Measurements from ENCODE around the gene EML6. TPM values are rescaled to one million over a fixed set of nuclear protein-coding genes. Genes with fewer than 3 reads are reported as not detected.

EML6 gene
- total RNA-seq, 1 donor, result 0.73 TPM

DNA sequence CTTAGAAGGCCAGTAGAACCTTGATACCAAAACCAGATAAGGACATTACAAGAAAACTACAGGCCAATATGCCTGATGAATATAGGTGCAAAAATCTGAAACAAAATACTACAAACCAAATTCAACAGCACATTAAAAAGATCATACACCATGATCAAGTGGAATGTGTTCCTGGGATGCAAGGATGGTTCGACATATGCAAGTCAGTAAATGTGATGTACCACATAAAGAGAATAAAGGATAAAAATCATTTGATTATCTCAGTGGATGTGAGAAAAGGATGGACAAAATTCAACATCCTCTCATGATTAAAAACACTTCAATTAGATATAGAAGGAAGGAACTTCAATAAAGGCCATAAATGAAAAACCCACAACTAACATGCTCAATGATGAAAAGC is 197.2 kb downstream of the EML6 start:
- Histone ChIP-seq H3K9me3 (ENCODE audit: low read depth, low read length) (peaks cover 16% of the 10 kb centered on the region), H3K27me3 (ENCODE audit: insufficient read depth, low read length) (peaks cover 7% of the 10 kb centered on the region), H3K4me1 (ENCODE audit: insufficient read depth, low read length) (no peaks in the 10 kb centered on the region), H3K4me3 (ENCODE audit: low read length) (no peak overlapping the region)

- Histone ChIP-seq H3K4me3 (ENCODE audit: low read length) (no peak overlapping the region), H3K9me3 (ENCODE audit: low read depth, low read length) (peaks cover 16% of the 10 kb centered on the region), H3K27me3 (ENCODE audit: insufficient read depth, low read length) (peaks cover 7% of the 10 kb centered on the region), H3K4me1 (ENCODE audit: insufficient read depth, low read length) (no peaks in the 10 kb centered on the region)
These were observed 200.7 kb downstream of the EML6 start for GRCh38 chr2:54924121-54924520.

- H3K4me3 ChIP-seq (ENCODE audit: low read length), result no peak overlapping the region
- H3K9me3 ChIP-seq (ENCODE audit: low read depth, low read length), result peaks cover 16% of the 10 kb centered on the region
- no peaks in the 10 kb centered on the region for H3K4me1 ChIP-seq (ENCODE audit: insufficient read depth, low read length)
- peaks cover 7% of the 10 kb centered on the region for H3K27me3 ChIP-seq (ENCODE audit: insufficient read depth, low read length)
These were observed 201.6 kb downstream of the EML6 start for GRCh38 chr2:54925022-54925421.

DNA sequence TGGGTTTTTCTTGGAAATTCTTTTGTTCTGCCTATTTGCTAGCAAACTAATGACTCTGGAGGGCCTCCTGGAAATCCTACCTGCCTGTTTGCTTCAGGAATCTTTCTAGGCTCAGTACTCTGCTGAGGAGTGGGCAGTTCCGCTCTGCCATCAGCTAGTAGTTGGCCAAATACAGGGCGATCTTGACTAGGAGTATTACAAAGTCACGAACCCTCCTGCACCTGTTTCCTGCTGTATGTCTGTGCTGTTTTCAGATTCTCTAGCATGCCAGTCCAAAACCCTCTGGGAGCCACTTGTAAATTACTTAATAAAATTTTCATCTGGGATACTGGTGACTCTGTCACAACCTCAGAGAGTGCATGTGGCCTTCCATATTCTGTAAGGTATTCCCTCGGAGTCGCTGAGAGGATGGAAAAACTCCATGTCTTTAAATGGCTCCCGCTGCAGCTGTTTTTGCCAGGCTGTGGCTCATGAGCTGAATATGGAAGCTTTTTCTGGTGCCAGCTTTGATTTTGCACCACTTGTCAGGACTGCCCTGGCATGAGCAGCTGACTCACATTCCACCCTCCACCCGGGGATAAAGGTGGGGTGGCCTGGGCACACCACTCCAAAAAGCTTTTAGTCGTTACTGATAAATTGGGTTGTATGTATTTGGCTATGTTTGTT is 203.8 kb downstream of the EML6 start:
- H3K9me3 ChIP-seq (ENCODE audit: low read depth, low read length), result no peaks in the 10 kb centered on the region
- H3K4me1 ChIP-seq (ENCODE audit: insufficient read depth, low read length), result no peaks in the 10 kb centered on the region
- H3K27me3 ChIP-seq (ENCODE audit: insufficient read depth, low read length), result no peaks in the 10 kb centered on the region
- H3K4me3 ChIP-seq (ENCODE audit: low read length), result no peak overlapping the region

- no peak overlapping the region for H3K4me3 ChIP-seq (ENCODE audit: low read length)
These were observed 204.5 kb downstream of the EML6 start for GRCh38 chr2:54927751-54928615.

DNA sequence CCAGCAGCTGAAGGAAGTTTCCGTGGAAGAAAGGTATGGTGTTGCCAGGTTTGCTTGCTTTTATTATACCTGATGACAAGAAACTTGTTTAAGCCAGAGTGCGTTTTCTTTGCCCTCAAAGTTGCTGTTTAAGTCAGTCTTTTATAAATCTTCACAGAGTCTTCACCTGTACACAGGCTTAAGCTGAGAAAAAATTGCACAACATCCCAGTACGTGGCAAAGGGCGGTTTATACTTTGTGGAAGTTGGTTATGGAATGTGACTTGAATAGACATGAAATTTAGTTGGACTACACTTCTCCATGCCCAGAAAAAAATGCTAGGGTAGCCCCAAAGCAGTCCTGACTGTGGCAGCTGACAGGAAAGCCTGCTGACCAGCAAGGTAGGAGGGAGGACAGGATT is 205.3 kb downstream of the EML6 start:
- H3K27me3 ChIP-seq (ENCODE audit: insufficient read depth, low read length), result no peaks in the 10 kb centered on the region
- H3K4me3 ChIP-seq (ENCODE audit: low read length), result no peak overlapping the region
- H3K9me3 ChIP-seq (ENCODE audit: low read depth, low read length), result no peaks in the 10 kb centered on the region
- no peaks in the 10 kb centered on the region for H3K4me1 ChIP-seq (ENCODE audit: insufficient read depth, low read length)

More at GRCh38 chr2:54927751-54928615, 204.5 kb downstream of the EML6 start:
- Histone ChIP-seq H3K4me1 (ENCODE audit: insufficient read depth, low read length) (no peaks in the 10 kb centered on the region), H3K9me3 (ENCODE audit: low read depth, low read length) (no peaks in the 10 kb centered on the region), H3K27me3 (ENCODE audit: insufficient read depth, low read length) (no peaks in the 10 kb centered on the region)

- no peaks in the 10 kb centered on the region for H3K27me3 ChIP-seq (ENCODE audit: insufficient read depth, low read length)
- no peak overlapping the region for H3K4me3 ChIP-seq (ENCODE audit: low read length)
- H3K9me3 ChIP-seq (ENCODE audit: low read depth, low read length), result no peaks in the 10 kb centered on the region
- no peaks in the 10 kb centered on the region for H3K4me1 ChIP-seq (ENCODE audit: insufficient read depth, low read length)
These were observed 208.0 kb downstream of the EML6 start for GRCh38 chr2:54931473-54931872.

- Histone ChIP-seq H3K4me1 (ENCODE audit: insufficient read depth, low read length) (no peaks in the 10 kb centered on the region), H3K27me3 (ENCODE audit: insufficient read depth, low read length) (no peaks in the 10 kb centered on the region), H3K9me3 (ENCODE audit: low read depth, low read length) (no peaks in the 10 kb centered on the region), H3K4me3 (ENCODE audit: low read length) (no peak overlapping the region)
These were observed 211.9 kb downstream of the EML6 start for GRCh38 chr2:54935389-54935788.

GRCh38 chr2:54936766-54937165 is 213.3 kb downstream of the EML6 start:
- Histone ChIP-seq H3K4me3 (ENCODE audit: low read length) (no peak overlapping the region), H3K9me3 (ENCODE audit: low read depth, low read length) (no peaks in the 10 kb centered on the region)

DNA sequence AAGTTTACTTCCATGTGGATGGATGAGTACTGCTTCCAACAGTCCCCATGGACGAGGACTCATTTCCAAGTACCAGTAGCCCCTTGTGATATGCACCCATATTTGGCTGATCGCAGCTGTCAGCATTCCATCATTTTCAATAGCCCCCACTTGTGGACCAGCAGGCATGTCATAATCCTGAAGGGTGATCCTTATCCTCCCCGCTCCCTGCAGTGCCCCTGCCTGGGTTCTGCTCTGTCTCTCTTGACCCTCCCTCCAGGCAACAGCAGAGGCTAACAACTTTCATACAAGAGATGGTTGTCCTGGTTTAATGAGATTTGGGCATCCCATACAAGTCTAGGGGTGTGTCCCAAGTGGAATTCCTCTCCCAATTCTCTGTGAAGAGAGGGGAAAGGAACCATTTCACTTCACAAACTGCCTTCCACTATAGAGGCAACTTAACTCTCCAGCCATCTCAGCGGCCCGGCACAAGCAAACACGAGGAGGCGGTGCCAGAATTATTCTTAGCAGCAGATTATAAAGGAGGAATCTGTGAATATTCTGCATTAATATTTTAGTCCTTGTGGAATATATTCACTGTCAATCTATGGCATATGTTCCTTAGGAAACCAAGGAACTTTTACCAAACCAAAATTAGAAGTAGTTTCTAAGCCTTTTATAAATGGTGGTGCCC is 216.1 kb downstream of the EML6 start:
- H3K27me3 ChIP-seq (ENCODE audit: insufficient read depth, low read length), result no peaks in the 10 kb centered on the region
- no peaks in the 10 kb centered on the region for H3K9me3 ChIP-seq (ENCODE audit: low read depth, low read length)
- peaks cover 7% of the 10 kb centered on the region for H3K4me1 ChIP-seq (ENCODE audit: insufficient read depth, low read length)
- H3K4me3 ChIP-seq (ENCODE audit: low read length), result no peak overlapping the region

More at GRCh38 chr2:54936766-54937165, 213.3 kb downstream of the EML6 start:
- H3K4me1 ChIP-seq (ENCODE audit: insufficient read depth, low read length), result no peaks in the 10 kb centered on the region
- H3K27me3 ChIP-seq (ENCODE audit: insufficient read depth, low read length), result no peaks in the 10 kb centered on the region

DNA sequence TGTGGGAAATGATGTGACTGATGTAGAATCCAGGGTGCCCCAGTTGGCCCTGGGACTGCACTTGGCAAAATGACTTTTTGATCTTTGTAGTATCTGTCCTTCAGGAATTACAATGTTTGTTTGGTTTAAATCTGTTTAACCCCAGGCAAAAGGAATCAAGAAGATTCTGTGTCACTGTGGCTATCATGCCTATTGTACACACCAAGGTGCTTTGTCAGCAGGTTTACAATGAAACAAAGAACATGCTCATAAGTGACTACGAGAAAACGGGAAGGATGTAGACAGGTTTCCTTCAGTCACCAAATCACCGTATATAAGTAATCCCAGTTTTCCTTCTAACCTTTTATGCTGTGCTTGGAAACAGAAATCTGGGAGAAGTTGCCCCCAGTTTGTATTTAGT is 217.3 kb downstream of the EML6 start:
- Histone ChIP-seq H3K27me3 (ENCODE audit: insufficient read depth, low read length) (no peaks in the 10 kb centered on the region), H3K9me3 (ENCODE audit: low read depth, low read length) (no peaks in the 10 kb centered on the region), H3K4me3 (ENCODE audit: low read length) (no peak overlapping the region), H3K4me1 (ENCODE audit: insufficient read depth, low read length) (peaks cover 10% of the 10 kb centered on the region)

DNA sequence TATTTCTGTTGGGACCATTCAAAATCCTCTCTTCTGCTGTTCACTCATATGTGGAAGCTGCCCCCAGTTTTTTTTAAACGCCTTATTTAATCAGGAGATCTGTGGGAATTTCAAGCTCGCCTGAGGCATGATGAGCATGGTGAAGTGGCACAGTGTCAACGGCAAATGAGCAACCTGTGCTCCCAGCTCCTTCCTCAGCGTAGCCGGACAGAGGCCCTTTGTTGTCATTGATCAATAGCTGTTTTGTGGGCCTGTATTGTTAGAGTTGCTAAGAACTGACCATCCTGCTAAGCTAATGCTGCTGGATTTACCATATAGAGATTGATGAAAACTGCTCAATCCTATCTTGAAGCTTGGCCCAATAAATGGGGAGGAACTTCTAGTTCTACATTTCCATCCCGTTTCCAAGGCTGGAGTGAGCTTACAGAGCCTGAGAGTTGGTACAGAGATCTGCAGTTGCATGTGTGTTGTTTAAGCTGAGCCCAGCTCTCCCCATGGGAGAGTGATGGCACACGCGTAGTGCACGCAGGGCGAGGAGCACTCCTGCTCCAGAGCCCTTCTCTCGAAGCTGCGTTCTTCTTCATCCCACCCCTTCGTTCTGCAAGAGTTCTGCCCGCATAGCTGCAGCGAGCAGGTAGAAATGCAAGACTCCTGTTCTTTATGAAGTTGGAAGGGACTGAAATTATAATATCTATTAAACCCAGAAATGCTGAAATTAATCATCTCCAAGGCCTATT is 218.0 kb downstream of the EML6 start:
- Histone ChIP-seq H3K9me3 (ENCODE audit: low read depth, low read length) (no peaks in the 10 kb centered on the region), H3K27me3 (ENCODE audit: insufficient read depth, low read length) (no peaks in the 10 kb centered on the region), H3K4me1 (ENCODE audit: insufficient read depth, low read length) (peaks cover 11% of the 10 kb centered on the region), H3K4me3 (ENCODE audit: low read length) (no peak overlapping the region)

- H3K4me1 ChIP-seq (ENCODE audit: insufficient read depth, low read length), result peaks cover 11% of the 10 kb centered on the region
- no peak overlapping the region for H3K4me3 ChIP-seq (ENCODE audit: low read length)
- H3K9me3 ChIP-seq (ENCODE audit: low read depth, low read length), result no peaks in the 10 kb centered on the region
- no peaks in the 10 kb centered on the region for H3K27me3 ChIP-seq (ENCODE audit: insufficient read depth, low read length)
These were observed 218.9 kb downstream of the EML6 start for GRCh38 chr2:54942373-54942772.

DNA sequence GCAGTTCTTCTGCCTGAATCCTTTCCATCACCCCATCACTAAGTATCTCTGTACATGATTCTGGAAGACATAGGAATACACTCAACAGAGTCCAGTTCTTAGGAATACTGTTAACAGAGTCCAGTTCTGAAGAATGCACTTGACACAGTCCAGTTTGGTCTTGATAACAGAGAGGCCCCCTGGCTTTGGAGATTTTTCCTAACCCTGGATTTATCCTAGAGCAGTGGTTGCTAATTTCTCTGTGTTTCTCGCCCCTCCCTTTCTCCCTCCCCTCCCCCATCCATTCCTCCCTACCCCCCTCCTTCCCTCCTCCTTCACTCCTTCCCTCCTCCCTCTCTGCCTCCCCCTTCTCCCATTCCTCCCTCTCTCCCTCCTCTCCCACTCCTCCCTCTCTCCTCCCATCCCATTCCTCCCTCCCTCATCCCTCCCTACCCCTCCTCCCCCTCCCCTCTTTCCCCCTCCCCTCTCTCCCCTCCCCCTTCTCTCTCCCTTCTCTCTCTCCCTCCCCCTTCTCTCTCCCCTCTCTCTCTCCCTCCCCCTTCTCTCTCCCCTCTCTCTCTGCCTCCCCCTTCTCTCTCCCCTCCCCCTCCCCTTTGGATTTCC is 221.4 kb downstream of the EML6 start:
- H3K9me3 ChIP-seq (ENCODE audit: low read depth, low read length), result no peaks in the 10 kb centered on the region
- H3K4me1 ChIP-seq (ENCODE audit: insufficient read depth, low read length), result peaks cover 11% of the 10 kb centered on the region
- no peak overlapping the region for H3K4me3 ChIP-seq (ENCODE audit: low read length)
- H3K27me3 ChIP-seq (ENCODE audit: insufficient read depth, low read length), result no peaks in the 10 kb centered on the region

All from mononuclear cell (primary cell).